NT2/D1 (cell line): ENCODE results near the gene METRN.

Experiments used
- DNase-seq: peaks from one replicate; pipeline ENCODE4 v3.0.0-alpha.2; 2011; ENCODE audit warnings: low read depth, low spot score
- H3K27me3 ChIP-seq: 2 replicates; pipeline ENCODE4 v1.6.0; 2011; ENCODE audit warnings: mild to moderate bottlenecking; ENCODE audit not compliant: insufficient read length, insufficient read depth
- H3K36me3 ChIP-seq: 2 replicates; pipeline ENCODE4 v1.6.1; 2011; ENCODE audit warnings: mild to moderate bottlenecking, low read length, mixed read lengths; ENCODE audit not compliant: insufficient read depth, insufficient read length
- H3K4me1 ChIP-seq: 2 replicates; pipeline ENCODE4 v1.5.1; 2011; ENCODE audit not compliant: insufficient read depth, insufficient read length
- H3K4me3 ChIP-seq: 2 replicates; pipeline ENCODE4 v1.5.1; 2011; ENCODE audit warnings: low read depth; ENCODE audit not compliant: insufficient read length
- H3K9ac ChIP-seq: 2 replicates; pipeline ENCODE4 v1.6.0; 2011; ENCODE audit warnings: low read depth; ENCODE audit not compliant: insufficient read length
- H3K9me3 ChIP-seq: 2 replicates; pipeline ENCODE4 v1.5.1; 2011; ENCODE audit warnings: mild to moderate bottlenecking, low read length; ENCODE audit not compliant: insufficient read depth
- SUZ12 ChIP-seq: IDR thresholded peaks from 2 replicates; pipeline ENCODE4 v1.6.1; 2011; ENCODE audit not compliant: insufficient read length, insufficient read depth; ENCODE audit errors: extremely low read depth
- YY1 ChIP-seq: IDR thresholded peaks from 2 replicates; pipeline ENCODE4 v1.6.1; 2011; ENCODE audit not compliant: insufficient read length, insufficient read depth
- ZNF274 ChIP-seq: IDR thresholded peaks from 2 replicates; pipeline ENCODE4 v1.6.1; 2011; ENCODE audit warnings: mild to moderate bottlenecking, low read depth, low read length

The METRN gene

DNA sequence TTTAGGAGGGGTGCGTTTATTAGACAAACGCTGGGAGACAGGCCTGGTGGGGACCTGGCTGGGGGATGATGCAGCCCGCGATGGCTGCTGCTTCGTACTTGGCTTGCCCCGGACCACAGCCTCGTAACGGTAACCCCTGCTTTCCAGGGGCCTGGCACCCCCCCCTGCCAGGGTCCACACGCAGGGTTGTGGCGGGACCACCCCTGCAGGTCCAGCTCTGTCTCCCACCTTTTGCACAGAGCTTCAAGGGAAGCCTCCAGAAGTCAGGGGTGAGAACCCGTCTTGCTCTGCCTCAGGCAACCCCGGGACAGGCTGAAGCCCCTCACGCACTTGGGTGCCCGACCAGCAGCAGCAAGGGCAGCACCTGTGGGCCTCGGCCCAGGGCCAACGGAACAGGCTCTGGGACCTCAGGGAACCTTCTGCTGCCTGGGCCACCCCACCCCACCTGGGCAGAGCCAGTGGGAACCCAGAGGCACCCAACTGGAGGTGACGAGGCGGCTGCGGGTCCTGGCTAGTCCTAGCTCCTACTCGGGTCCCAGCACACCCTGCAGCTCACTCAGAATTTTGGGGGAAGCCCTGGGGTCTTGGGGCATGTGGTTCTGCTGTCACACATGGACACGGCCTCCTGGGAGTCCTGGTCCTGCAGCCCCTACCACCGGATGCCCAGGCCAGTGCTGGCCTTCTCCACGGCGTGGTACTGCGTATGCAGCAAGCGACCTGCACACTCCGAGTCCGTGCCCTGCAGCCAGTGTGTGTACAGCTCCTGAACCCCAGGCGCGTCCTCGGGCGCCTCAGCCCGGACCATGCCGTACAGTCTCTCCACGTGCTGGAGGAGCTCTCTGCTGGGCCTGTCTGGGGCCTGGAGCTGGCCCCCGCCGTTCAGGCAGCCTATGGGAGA is 15.1 kb downstream of the METRN start:
- DNase-seq: no peak
- H3K4me3 ChIP-seq: no peak overlapping the region
- peaks cover 58% of the 10 kb centered on the region for H3K36me3 ChIP-seq
- H3K9me3 ChIP-seq: no peaks in the 10 kb centered on the region
- no peak for TF ChIP-seq SUZ12
- no peak for TF ChIP-seq YY1
- no peak for TF ChIP-seq ZNF274
- H3K27me3 ChIP-seq: peaks cover 6% of the 10 kb centered on the region
- peaks cover 21% of the 10 kb centered on the region for H3K4me1 ChIP-seq
- peak overlapping the region; percentile 96 for H3K9ac ChIP-seq

DNA sequence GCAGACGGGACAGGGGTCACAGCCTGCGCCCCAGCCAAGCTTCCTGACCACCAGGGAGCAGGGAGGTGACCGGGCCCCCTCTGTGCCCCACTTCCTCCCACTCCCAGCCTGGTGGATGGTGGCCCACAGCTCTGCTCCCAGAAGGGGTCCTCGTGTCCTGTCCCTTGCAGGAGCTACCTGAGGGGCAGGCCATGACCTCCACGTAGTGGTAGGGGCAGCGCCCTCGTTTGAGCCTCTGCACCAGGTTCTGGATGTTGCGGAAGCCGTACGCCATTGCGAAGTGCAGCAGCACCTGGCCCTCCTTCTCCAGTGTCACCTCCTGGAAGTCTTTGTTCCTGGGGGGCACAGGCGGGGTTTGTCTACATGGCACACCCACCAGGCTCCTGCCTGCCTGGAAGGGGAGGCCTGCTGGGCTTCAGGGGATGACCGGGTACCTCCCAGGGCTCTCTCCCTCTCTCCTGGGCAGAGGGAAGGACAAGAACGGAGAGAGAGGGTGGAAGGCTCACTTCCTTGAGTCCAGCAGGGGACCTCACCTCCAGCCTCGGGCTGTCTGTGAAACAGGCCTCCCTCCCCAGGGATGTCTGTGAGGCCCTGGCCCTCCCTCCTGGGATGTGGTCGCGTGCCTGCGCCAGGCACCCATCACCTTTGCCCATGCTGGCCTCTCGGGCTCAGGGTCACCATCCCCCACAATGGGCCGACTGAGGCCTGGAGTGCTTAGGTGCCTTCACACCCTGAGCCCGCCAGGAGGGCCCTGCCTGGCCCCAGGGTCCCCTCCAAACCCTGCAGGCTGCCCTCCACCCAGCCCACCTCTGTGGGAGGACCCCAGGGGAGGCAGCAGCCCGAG is 16.0 kb downstream of the METRN start:
- Histone ChIP-seq H3K27me3 (peaks cover 6% of the 10 kb centered on the region), H3K36me3 (peaks cover 67% of the 10 kb centered on the region), H3K4me3 (no peak overlapping the region), H3K9me3 (no peaks in the 10 kb centered on the region), H3K4me1 (peaks cover 16% of the 10 kb centered on the region), H3K9ac (peak overlapping the region; percentile 16)
- DNase-seq: no peak
- no peak for TF ChIP-seq ZNF274

DNA sequence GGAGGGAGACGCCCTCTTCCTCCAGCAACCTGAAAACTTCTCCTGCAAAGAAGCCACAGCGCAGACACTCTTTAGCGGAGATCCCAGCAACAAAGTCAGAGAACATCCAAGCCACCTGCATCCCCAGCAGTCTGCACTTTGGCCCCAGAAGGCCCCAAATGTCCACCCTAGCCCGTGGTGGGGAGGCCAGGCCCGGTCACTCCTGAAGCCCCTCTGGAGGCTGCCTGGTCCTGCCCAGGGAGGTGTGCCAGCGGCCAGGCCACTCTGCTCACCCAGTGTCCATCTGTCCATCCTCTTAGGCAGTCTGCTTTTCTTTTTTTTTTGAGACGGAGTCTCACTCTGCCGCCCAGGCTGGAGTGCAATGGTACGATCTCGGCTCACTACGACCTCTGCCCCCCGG is 17.4 kb downstream of the METRN start:
- H3K9ac ChIP-seq: peak overlapping the region; percentile 13
- no peak overlapping the region for H3K4me3 ChIP-seq
- peaks cover 10% of the 10 kb centered on the region for H3K4me1 ChIP-seq
- H3K36me3 ChIP-seq: peaks cover 80% of the 10 kb centered on the region
- peaks cover 3% of the 10 kb centered on the region for H3K27me3 ChIP-seq
- H3K9me3 ChIP-seq: no peaks in the 10 kb centered on the region
- DNase-seq: no peak
- TF ChIP-seq YY1 (no peak), ZNF274 (no peak), SUZ12 (no peak)

DNA sequence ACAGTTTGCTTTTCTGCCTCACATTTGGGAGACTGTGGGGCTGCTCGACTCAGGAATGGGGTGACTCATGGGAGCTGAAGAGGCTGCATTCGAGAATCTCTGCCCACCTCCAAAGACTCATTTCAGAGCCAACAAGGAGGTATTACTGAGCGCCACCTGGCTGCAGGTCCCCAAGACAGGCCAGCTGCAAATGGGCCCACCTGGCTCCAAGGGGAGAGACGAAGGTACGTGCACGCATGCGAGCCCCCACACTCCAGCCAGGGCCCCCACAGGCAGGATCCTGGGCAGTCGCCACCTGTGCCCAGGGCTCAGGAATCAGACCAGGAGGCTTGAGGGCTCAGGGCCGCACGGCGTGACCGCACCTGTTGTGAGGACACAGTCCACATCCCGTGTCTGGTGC is 18.0 kb downstream of the METRN start:
- no peak for TF ChIP-seq YY1
- no peak for TF ChIP-seq ZNF274
- no peak for TF ChIP-seq SUZ12
- no peak for DNase-seq
- Histone ChIP-seq H3K27me3 (no peaks in the 10 kb centered on the region), H3K4me3 (no peak overlapping the region), H3K4me1 (peaks cover 10% of the 10 kb centered on the region), H3K9ac (no peak overlapping the region), H3K9me3 (no peaks in the 10 kb centered on the region), H3K36me3 (peaks cover 86% of the 10 kb centered on the region)

DNA sequence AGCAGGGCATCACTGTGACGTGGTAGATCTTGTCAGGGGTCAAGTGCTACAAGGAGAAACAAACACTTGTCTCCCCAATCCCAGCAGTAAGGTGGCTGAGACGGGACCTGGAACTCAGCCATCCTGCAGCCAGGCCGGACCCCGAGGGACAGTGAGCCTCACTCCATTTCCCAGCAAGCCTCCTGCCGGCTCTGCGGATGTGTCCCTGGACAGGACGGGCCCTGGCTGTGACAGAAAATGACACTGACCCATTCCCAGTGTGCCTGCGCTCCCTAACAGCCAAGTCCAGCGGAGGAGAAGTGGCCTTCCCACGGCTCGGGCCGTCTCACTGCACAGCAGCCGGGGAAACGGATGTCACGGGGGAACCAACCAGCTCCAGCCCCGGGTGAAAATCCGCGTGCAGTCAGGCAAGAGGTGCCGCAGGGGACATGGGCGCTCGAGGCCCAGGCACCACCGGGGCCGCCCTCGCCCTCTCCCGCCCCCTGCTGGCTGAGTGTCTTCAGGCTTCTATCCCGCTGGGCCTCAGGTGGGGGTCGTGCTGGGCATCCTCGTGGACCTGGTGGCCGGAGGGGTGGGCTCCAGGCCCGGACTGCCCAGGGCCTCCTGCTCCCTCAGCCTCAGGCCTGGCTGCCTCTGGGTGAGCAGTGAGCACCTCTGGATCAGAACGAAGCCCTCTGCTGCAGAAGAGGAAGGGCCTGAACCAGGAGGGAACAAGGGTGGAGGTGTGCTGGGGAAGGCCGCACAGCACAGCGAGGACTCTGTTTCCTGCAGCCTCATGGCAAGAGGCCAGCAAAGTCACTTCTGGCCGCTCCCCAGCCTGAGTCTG is 18.7 kb downstream of the METRN start:
- H3K27me3 ChIP-seq: no peaks in the 10 kb centered on the region
- no peak overlapping the region for H3K4me3 ChIP-seq
- peaks cover 89% of the 10 kb centered on the region for H3K36me3 ChIP-seq
- no peak for DNase-seq
- H3K9me3 ChIP-seq: no peaks in the 10 kb centered on the region
- no peak for TF ChIP-seq YY1
- TF ChIP-seq SUZ12: no peak
- no peak for TF ChIP-seq ZNF274
- H3K4me1 ChIP-seq: peaks cover 11% of the 10 kb centered on the region
- no peak overlapping the region for H3K9ac ChIP-seq

DNA sequence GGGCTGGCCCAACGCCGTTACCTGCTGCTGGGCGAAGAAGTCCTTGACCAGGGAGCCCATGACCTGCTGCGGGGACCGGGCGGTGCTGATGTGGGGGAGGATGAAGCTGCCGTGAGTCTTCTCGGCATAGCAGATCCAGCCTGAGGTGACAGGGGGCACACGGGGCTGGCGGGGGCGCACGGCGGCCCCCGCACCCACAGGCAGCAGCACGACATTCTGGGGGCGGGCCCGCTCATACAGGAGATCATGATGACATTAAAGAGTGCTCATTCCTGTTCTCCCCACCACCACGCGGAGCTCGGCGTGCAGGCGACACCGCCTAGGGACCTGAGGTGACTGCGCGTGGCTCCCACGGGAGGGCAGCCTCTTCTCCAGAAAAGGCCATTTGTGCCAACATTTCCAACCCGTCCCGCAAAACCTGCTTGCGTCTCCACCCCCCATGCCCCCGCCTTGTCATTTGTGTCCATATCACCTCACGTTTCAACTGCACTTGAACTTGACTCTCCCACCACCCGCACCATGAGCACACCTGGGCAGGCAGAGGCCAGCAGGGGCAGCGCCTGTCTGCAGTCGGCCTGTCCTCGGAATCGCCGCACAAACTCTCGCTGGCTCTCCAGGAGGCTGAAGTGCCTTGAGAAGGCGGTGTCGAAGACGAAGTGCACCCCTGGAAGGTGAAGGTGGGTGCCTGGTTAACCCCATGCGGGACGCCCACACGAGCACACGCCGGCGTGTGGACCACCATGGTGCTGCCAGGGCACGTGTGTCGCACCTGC is 19.5 kb downstream of the METRN start:
- Histone ChIP-seq H3K9me3 (no peaks in the 10 kb centered on the region), H3K4me1 (peaks cover 10% of the 10 kb centered on the region), H3K9ac (no peak overlapping the region), H3K36me3 (peaks cover 90% of the 10 kb centered on the region), H3K27me3 (no peaks in the 10 kb centered on the region), H3K4me3 (no peak overlapping the region)
- no peak for DNase-seq
- no peak for TF ChIP-seq YY1
- no peak for TF ChIP-seq SUZ12
- no peak for TF ChIP-seq ZNF274
